Gastrocnemius medialis (tissue), 4 donors: ENCODE measurements around the gene SYT9. TPM values are rescaled to one million over a fixed set of nuclear protein-coding genes. Genes with fewer than 3 reads are reported as not detected.

Source experiments
- ATAC-seq, 2 donors: fragments of 150-250 bp; one replicate each; pipeline ENCODE4 v1.9.1; 2016
- DNase-seq, 2 donors: peaks; one replicate each; pipeline ENCODE4 v3.0.0-alpha.2; 2019
- H3K27ac ChIP-seq, 4 donors: fragments of 200-600 bp; sonication (generic); 1 replicate in 1 of 4; 2 replicates in 3 of 4; pipeline ENCODE4 v1.5.1; 2016 to 2018; ENCODE audit warnings: mild to moderate bottlenecking in 2 of 4, moderate library complexity in 1 of 4
- H3K27me3 ChIP-seq, 3 donors: fragments of 200-600 bp; sonication (generic) in 2 of 3; 1 replicate in 1 of 3; 2 replicates in 2 of 3; pipeline versions ENCODE4 v1.5.1 to v1.6.0; 2016 to 2019; ENCODE audit warnings: mild to moderate bottlenecking in 1 of 3, moderate library complexity in 1 of 3
- H3K36me3 ChIP-seq, 2 donors: fragments of 200-600 bp; sonication (generic) in 1 of 2; one replicate each; pipeline ENCODE4 v1.5.1; 2017 to 2018
- H3K4me1 ChIP-seq, 2 donors: fragments of 200-600 bp; sonication (generic) in 1 of 2; one replicate each; pipeline ENCODE4 v1.5.1; 2016 to 2017; ENCODE audit warnings: mild to moderate bottlenecking in 2 of 2
- H3K4me3 ChIP-seq, 4 donors: fragments of 200-600 bp; sonication (generic) in 3 of 4; 1 replicate in 1 of 4; 2 replicates in 3 of 4; pipeline ENCODE4 v1.5.1; 2016 to 2019; ENCODE audit warnings: mild to moderate bottlenecking in 2 of 4
- H3K9me3 ChIP-seq, 3 donors: fragments of 200-600 bp; sonication (generic) in 2 of 3; 1 replicate in 1 of 3; 2 replicates in 2 of 3; pipeline ENCODE4 v1.5.1; 2016 to 2019
- CTCF ChIP-seq, 5 experiments: fragments of 450-650 bp in 3 of 5; fragments of 200-600 bp in 2 of 5; sonication (generic) in 2 of 5; IDR thresholded peaks in 4 of 5; conservative IDR thresholded peaks in 1 of 5; 1 replicate in 4 of 5; 2 replicates in 1 of 5; pipeline ENCODE4 v1.5.1; 2016 to 2019; ENCODE audit warnings: antibody characterized with exemption in 5 of 5, mild to moderate bottlenecking in 3 of 5, moderate library complexity in 3 of 5
- POLR2A ChIP-seq, 2 donors: fragments of 450-650 bp; IDR thresholded peaks; one replicate each; pipeline ENCODE4 v1.6.1; 2017; ENCODE audit warnings: antibody characterized with exemption in 2 of 2, mild to moderate bottlenecking in 2 of 2, moderate library complexity in 2 of 2
- in situ Hi-C, 4 donors: fragments of 200-750 bp; cut with MboI; loops; one replicate each; pipeline versions ENCODE4 v1.15.0 to v1.8.0; 2017; ENCODE audit warnings: low sequenced_read_pairs in 4 of 4
- intact Hi-C: fragments of 100-400 bp; cut with DNase I; formaldehyde crosslinking; loops from one replicate; pipeline ENCODE4 v1.15.1; 2023; ENCODE audit warnings: low total_unique reads
- total RNA-seq, 4 donors: library from RNA; depleted of rRNA; stranded (reverse); fragments of >200 nt; gene quantifications; one replicate each; pipeline versions ENCODE4 v1.1.0 to v1.2.3, GENCODE V29; 2016

SYT9 gene
- total RNA-seq, 4 donors from 2014 or later, result 0.09 TPM; not detected in 3

- TF ChIP-seq CTCF (IDR thresholded peaks at IDR 0.05 in 4 of 5, conservative IDR thresholded peaks at IDR 0.05 in 1 of 5), result no peak
- TF ChIP-seq POLR2A (IDR thresholded peaks at IDR 0.05), result no peak
- Histone ChIP-seq H3K4me3 (no peak overlapping the region), H3K27ac (no peak overlapping the region), H3K36me3 (no peaks in the 10 kb centered on the region), H3K27me3 (no peaks in the 10 kb centered on the region), H3K9me3 (no peaks in the 10 kb centered on the region), H3K4me1 (no peaks in the 10 kb centered on the region)
- intact Hi-C loops, result no loop called here
- in situ Hi-C loops, result no loop called here
- ATAC-seq (no peak), DNase-seq (no peak)
These were observed 164.4 kb downstream of the SYT9 start for GRCh38 chr11:7416080-7416479.

- TF ChIP-seq POLR2A (IDR thresholded peaks at IDR 0.05), result no peak
- no peak for TF ChIP-seq CTCF (IDR thresholded peaks at IDR 0.05 in 4 of 5, conservative IDR thresholded peaks at IDR 0.05 in 1 of 5)
- ATAC-seq (no peak), DNase-seq (no peak)
- H3K9me3 ChIP-seq, result no peaks in the 10 kb centered on the region
- H3K4me3 ChIP-seq, result no peak overlapping the region
- H3K27me3 ChIP-seq, result no peaks in the 10 kb centered on the region
- no peaks in the 10 kb centered on the region for H3K36me3 ChIP-seq
- in situ Hi-C loops, result no loop called here
- no peaks in the 10 kb centered on the region for H3K4me1 ChIP-seq
- intact Hi-C loops, result no loop called here
- no peak overlapping the region for H3K27ac ChIP-seq
These were observed 165.6 kb downstream of the SYT9 start for GRCh38 chr11:7417328-7417727.

GRCh38 chr11:7418061-7418460, 166.4 kb downstream of the SYT9 start:
- TF ChIP-seq CTCF (IDR thresholded peaks at IDR 0.05 in 4 of 5, conservative IDR thresholded peaks at IDR 0.05 in 1 of 5) (no peak), POLR2A (IDR thresholded peaks at IDR 0.05) (no peak)
- Histone ChIP-seq H3K27ac (no peak overlapping the region), H3K4me1 (no peaks in the 10 kb centered on the region), H3K4me3 (no peak overlapping the region), H3K9me3 (no peaks in the 10 kb centered on the region), H3K36me3 (no peaks in the 10 kb centered on the region), H3K27me3 (no peaks in the 10 kb centered on the region)
- intact Hi-C loops, result no loop called here
- DNase-seq (no peak), ATAC-seq (no peak)
- in situ Hi-C loops, result no loop called here

GRCh38 chr11:7418906-7419305, 167.2 kb downstream of the SYT9 start:
- DNase-seq (no peak), ATAC-seq (no peak)
- intact Hi-C loops (no loop called here), in situ Hi-C loops (no loop called here)
- Histone ChIP-seq H3K27me3 (no peaks in the 10 kb centered on the region), H3K4me1 (no peaks in the 10 kb centered on the region), H3K9me3 (no peaks in the 10 kb centered on the region), H3K4me3 (no peak overlapping the region), H3K27ac (no peak overlapping the region), H3K36me3 (no peaks in the 10 kb centered on the region)
- TF ChIP-seq CTCF (IDR thresholded peaks at IDR 0.05 in 4 of 5, conservative IDR thresholded peaks at IDR 0.05 in 1 of 5), result no peak
- TF ChIP-seq POLR2A (IDR thresholded peaks at IDR 0.05), result no peak

GRCh38 chr11:7421136-7421535, 169.4 kb downstream of the SYT9 start:
- Histone ChIP-seq H3K27ac (no peak overlapping the region), H3K36me3 (no peaks in the 10 kb centered on the region), H3K4me1 (no peaks in the 10 kb centered on the region), H3K4me3 (no peak overlapping the region), H3K9me3 (no peaks in the 10 kb centered on the region), H3K27me3 (no peaks in the 10 kb centered on the region)
- intact Hi-C loops (no loop called here), in situ Hi-C loops (no loop called here)
- TF ChIP-seq POLR2A (IDR thresholded peaks at IDR 0.05) (no peak), CTCF (IDR thresholded peaks at IDR 0.05 in 4 of 5, conservative IDR thresholded peaks at IDR 0.05 in 1 of 5) (no peak)
- no peak for ATAC-seq
- DNase-seq, result no peak
